ENCODE data around the gene RICTOR.

The RICTOR gene

GRCh38 chr5:38906503-38906902 is 167.7 kb downstream of the RICTOR start:
- no peak overlapping the region for H3K9ac ChIP-seq
- no peak overlapping the region for H3K27ac ChIP-seq
- H3K36me3 ChIP-seq (ENCODE audit: insufficient read depth), result no peaks in the 10 kb centered on the region
- H3K4me3 ChIP-seq (IDR thresholded peaks at IDR 0.05; ENCODE audit: insufficient read depth, low read depth, low read length), result no peak overlapping the region
- H3K79me2 ChIP-seq (ENCODE audit: insufficient read depth, low read depth), result no peaks in the 10 kb centered on the region
- H3K4me2 ChIP-seq, result no peak overlapping the region
- no peak overlapping the region for H2AFZ ChIP-seq (ENCODE audit: low read depth)
- no peaks in the 10 kb centered on the region for H3K27me3 ChIP-seq (ENCODE audit: insufficient read depth, low read depth)
- no peak for TF ChIP-seq CTCF (conservative IDR thresholded peaks at IDR 0.05; ENCODE audit: low read depth, low read length)
- no peaks in the 10 kb centered on the region for H4K20me1 ChIP-seq (ENCODE audit: insufficient read depth)
- H3K4me1 ChIP-seq (ENCODE audit: low read depth, poor library complexity, severe bottlenecking), result no peaks in the 10 kb centered on the region

DNA sequence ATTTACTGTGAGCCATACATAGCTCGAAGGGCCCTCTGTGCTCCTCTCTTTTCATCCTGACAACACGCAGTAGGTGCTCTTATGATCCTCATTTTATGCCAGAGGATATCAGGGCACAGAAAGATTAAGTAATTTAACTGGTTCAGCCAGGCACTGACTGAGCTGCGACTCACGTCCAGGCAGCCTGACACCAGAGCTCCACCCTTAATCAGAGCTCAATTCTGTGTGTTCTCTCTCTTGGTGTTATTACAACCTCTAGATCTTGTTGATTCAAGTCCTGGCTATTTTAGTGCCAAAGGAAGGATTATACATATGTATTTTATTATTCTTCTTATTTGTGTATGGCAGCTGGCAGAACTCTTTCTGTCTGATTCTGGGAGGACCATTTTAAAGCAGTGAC is 168.7 kb downstream of the RICTOR start:
- no peaks in the 10 kb centered on the region for H3K27me3 ChIP-seq (ENCODE audit: insufficient read depth, low read depth)
- H3K36me3 ChIP-seq (ENCODE audit: insufficient read depth), result no peaks in the 10 kb centered on the region
- H4K20me1 ChIP-seq (ENCODE audit: insufficient read depth), result no peaks in the 10 kb centered on the region
- H3K4me2 ChIP-seq, result no peak overlapping the region
- no peak for TF ChIP-seq CTCF (conservative IDR thresholded peaks at IDR 0.05; ENCODE audit: low read depth, low read length)
- no peaks in the 10 kb centered on the region for H3K79me2 ChIP-seq (ENCODE audit: insufficient read depth, low read depth)
- H2AFZ ChIP-seq (ENCODE audit: low read depth), result no peak overlapping the region
- H3K27ac ChIP-seq, result no peak overlapping the region
- no peak overlapping the region for H3K4me3 ChIP-seq (IDR thresholded peaks at IDR 0.05; ENCODE audit: insufficient read depth, low read depth, low read length)
- H3K4me1 ChIP-seq (ENCODE audit: low read depth, poor library complexity, severe bottlenecking), result no peaks in the 10 kb centered on the region
- no peak overlapping the region for H3K9ac ChIP-seq

DNA sequence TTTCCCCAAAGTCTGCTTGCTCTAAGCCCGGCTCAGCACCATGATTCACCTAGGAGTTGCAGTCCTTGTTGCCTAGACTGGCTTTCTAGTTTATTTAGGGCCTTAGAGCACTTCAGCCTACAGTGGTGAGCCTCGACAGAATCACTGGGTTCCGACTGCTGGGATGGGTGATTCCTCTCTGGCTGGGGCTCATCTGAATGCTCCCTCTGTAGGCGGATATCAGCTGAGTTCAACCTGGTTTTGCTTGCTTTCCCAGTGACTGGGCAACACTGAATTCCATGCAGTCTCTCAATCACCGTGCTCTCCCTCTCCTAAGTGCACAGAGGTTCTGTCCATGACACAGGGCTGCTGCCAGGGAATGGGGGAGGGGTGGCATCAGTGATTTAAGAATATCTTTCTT is 174.3 kb downstream of the RICTOR start:
- no peak overlapping the region for H2AFZ ChIP-seq (ENCODE audit: low read depth)
- H4K20me1 ChIP-seq (ENCODE audit: insufficient read depth), result no peaks in the 10 kb centered on the region
- H3K4me2 ChIP-seq, result no peak overlapping the region
- no peak overlapping the region for H3K9ac ChIP-seq
- no peaks in the 10 kb centered on the region for H3K4me1 ChIP-seq (ENCODE audit: low read depth, poor library complexity, severe bottlenecking)
- no peak overlapping the region for H3K27ac ChIP-seq
- no peaks in the 10 kb centered on the region for H3K79me2 ChIP-seq (ENCODE audit: insufficient read depth, low read depth)
- no peaks in the 10 kb centered on the region for H3K36me3 ChIP-seq (ENCODE audit: insufficient read depth)
- H3K4me3 ChIP-seq (IDR thresholded peaks at IDR 0.05; ENCODE audit: insufficient read depth, low read depth, low read length), result no peak overlapping the region
- no peak for TF ChIP-seq CTCF (conservative IDR thresholded peaks at IDR 0.05; ENCODE audit: low read depth, low read length)
- no peaks in the 10 kb centered on the region for H3K27me3 ChIP-seq (ENCODE audit: insufficient read depth, low read depth)

DNA sequence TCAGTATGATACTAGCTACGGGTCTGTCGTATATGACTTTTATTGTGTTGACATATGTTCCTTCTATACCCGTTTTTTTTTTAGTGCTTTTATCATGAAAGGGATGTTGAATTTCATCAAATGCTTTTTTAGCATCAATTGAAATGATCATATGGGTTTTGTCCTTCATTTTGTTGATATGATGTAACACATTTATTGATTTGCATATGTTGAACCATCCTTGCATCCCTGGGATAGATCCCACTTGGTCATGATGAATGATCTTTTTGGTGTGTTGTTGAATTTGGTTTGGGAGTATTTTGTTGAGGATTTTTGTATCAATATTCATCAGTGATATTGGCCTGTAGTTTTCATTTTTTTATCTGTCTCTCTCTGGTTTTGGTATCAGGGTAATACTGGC is 177.4 kb downstream of the RICTOR start:
- Histone ChIP-seq H3K4me2 (no peak overlapping the region), H3K4me3 (IDR thresholded peaks at IDR 0.05; ENCODE audit: insufficient read depth, low read depth, low read length) (no peak overlapping the region), H3K4me1 (ENCODE audit: low read depth, poor library complexity, severe bottlenecking) (no peaks in the 10 kb centered on the region), H3K79me2 (ENCODE audit: insufficient read depth, low read depth) (no peaks in the 10 kb centered on the region), H2AFZ (ENCODE audit: low read depth) (no peak overlapping the region), H3K27me3 (ENCODE audit: insufficient read depth, low read depth) (no peaks in the 10 kb centered on the region), H4K20me1 (ENCODE audit: insufficient read depth) (no peaks in the 10 kb centered on the region), H3K36me3 (ENCODE audit: insufficient read depth) (no peaks in the 10 kb centered on the region), H3K9ac (no peak overlapping the region), H3K27ac (no peak overlapping the region)
- no peak for TF ChIP-seq CTCF (conservative IDR thresholded peaks at IDR 0.05; ENCODE audit: low read depth, low read length)

GRCh38 chr5:38892363-38892762 is 181.8 kb downstream of the RICTOR start:
- no peaks in the 10 kb centered on the region for H3K36me3 ChIP-seq (ENCODE audit: insufficient read depth)

More at GRCh38 chr5:38892363-38892762, 181.8 kb downstream of the RICTOR start:
- no peaks in the 10 kb centered on the region for H3K27me3 ChIP-seq (ENCODE audit: insufficient read depth, low read depth)
- no peaks in the 10 kb centered on the region for H3K79me2 ChIP-seq (ENCODE audit: insufficient read depth, low read depth)
- TF ChIP-seq CTCF (conservative IDR thresholded peaks at IDR 0.05; ENCODE audit: low read depth, low read length), result no peak
- no peaks in the 10 kb centered on the region for H3K4me1 ChIP-seq (ENCODE audit: low read depth, poor library complexity, severe bottlenecking)
- H3K27ac ChIP-seq, result no peak overlapping the region
- H3K4me2 ChIP-seq, result no peak overlapping the region
- no peaks in the 10 kb centered on the region for H4K20me1 ChIP-seq (ENCODE audit: insufficient read depth)
- H3K4me3 ChIP-seq (IDR thresholded peaks at IDR 0.05; ENCODE audit: insufficient read depth, low read depth, low read length), result no peak overlapping the region
- no peak overlapping the region for H3K9ac ChIP-seq
- H2AFZ ChIP-seq (ENCODE audit: low read depth), result no peak overlapping the region
